ENCODE results near the gene IGSF9. TPM values are rescaled to one million over a fixed set of nuclear protein-coding genes. Genes with fewer than 3 reads are reported as not detected.
"Not testable (repeated sequence)": the region's sequence is repeated elsewhere in the genome, so short reads cannot be mapped to it uniquely, and the experiment has no call there.

Gene IGSF9
- polyA plus RNA-seq, 5 donors = 10.2 to 17.7 (median 15.7) TPM

DNA sequence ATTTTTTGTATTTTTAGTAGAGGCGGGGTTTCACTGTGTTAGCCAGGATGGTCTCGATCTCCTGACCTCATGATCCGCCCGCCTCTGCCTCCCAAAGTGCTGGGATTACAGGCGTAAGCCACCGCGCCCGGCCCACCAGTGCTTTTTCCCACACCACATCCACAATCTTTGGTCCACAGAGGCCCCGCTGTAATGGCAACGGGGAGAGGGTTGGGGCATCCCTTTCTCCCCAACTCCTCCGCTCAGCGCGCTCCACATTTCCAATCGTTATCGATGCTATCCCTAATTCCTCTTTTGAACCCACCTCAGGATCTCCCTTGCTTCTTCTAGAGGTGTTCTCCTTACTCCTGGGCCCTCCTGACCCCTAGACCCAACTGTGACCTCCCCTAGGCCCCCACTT lies 45.8 kb downstream of the IGSF9 start:
- not testable (repeated sequence) for DNase-seq

DNA sequence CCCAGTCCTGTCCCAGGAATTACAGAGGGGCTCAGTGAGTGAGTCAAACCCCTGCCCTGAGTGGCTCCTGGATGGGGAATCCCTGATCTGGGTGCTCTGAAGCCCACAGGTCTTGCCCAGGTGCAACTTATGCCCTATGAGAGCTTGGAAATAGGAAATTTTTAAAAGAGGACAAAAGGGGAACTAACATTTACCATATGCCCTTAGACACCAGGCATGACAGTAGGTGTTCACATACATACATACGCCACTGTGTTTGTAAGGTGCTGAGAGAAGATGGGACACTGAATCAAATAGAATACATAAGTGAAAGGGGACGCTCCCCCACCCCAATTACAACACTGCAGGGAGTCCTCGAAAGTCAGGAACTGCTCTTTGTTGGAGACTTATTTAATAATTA lies 46.9 kb downstream of the IGSF9 start:
- no peak for DNase-seq

DNA sequence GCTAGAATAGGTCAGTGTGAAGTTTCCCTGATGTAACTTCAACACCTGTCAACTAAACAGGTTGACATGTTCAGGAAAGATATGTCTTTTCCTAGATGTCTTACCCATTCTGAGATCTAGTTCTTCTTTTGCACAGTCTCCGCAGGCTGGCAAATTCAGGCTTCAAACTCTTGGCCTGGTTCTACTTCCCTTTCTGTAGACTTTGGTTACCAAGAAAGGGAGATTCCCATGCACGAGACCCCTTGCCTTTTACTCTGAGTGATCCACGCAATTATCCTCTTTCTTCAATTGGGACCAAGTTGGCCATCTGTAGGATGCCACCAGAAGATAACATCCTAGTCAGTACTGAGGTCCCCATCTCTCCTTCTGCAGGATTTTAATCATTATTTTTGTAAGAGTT lies 47.5 kb downstream of the IGSF9 start:
- DNase-seq = no peak

DNA sequence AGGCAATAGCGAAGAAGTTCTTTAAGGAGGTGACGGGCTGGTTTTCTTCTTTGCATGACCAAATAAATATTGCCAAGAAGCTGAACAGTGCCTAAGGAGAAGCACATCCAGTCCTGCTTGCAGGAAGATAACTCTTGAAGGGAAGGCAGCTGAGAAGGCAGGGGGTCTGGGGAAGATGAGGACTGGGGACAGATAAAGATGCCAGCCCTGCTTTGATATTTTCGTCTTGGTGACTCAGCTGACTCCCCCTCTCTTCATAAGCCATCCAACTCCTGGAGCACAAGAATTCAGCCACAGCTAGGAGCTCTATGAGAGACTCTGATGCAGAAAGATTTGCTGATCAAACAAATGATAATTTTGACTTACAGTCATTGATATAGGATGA lies 48.9 kb downstream of the IGSF9 start:
- DNase-seq = no peak

DNA sequence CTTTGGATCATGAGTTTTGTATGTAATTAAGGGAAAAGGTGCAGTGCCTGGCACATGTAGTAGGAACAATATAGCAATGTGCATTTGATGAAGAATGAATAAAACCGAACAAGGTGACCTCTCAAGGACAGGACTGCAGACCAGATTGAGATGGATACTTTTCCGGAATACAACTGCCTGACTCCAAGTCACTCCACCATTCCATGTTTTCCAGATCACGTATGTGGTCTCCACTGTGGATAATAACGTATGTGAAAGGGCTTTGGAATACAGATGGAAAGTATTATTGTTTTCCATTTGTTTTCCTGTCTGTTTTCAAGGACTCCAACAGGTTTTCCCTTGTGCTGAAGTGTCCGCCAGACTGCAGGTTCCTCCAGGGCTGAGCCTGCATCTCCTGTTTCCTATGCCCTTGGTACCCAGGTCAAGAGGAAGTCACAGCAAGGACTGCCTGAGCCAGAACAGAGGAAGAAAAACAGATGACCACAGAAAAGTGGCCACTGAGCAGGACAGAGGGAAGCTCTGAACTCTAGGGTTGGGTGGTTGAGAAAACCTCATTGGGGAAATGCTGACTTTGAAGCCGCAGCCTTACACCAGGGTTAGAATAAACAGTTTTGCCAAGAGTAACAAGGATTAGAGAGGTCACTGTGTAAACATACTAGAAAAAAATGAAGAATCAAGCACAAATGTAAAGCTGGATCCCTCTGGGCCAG lies 49.4 kb downstream of the IGSF9 start:
- no peak for DNase-seq

DNA sequence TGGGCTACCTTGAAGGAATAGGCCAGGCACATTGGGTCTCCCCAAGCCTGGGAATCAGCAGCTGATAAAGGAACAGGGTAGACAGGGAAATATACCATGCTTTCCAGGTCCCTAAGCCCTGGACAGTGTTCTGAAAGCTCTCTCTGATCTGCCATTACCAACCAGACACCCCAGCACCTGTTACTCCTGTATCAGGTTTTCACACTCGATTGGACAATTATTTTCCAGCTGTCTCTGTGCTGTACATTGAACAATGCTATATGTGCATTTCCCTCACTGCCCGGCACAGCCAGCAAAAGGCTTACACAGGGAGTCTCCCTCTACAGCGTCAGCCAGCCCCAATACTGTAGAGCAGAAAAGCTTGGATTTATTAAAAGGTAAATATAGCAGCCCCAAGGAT lies 50.1 kb downstream of the IGSF9 start:
- no peak for DNase-seq

DNA sequence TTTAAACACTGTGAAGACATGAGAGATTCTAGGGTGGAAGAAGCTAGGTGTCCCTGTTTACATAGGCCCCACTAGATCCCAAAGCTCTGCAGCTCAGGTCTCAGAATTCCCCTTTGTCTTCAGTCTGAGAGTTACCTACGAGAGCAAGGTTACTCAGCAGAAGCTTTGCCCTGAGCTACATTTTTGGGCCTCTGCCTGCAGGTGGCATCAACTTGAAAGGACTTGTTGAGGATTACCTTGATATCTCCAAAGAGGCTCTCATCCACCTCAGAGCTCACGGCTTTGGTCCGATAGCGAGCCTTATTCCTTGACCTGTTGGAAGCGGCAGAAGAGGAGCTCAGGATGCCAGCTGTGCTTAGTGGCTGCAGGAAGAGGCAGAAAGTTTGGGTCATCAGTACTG lies 52.5 kb downstream of the IGSF9 start:
- no peak for DNase-seq

DNA sequence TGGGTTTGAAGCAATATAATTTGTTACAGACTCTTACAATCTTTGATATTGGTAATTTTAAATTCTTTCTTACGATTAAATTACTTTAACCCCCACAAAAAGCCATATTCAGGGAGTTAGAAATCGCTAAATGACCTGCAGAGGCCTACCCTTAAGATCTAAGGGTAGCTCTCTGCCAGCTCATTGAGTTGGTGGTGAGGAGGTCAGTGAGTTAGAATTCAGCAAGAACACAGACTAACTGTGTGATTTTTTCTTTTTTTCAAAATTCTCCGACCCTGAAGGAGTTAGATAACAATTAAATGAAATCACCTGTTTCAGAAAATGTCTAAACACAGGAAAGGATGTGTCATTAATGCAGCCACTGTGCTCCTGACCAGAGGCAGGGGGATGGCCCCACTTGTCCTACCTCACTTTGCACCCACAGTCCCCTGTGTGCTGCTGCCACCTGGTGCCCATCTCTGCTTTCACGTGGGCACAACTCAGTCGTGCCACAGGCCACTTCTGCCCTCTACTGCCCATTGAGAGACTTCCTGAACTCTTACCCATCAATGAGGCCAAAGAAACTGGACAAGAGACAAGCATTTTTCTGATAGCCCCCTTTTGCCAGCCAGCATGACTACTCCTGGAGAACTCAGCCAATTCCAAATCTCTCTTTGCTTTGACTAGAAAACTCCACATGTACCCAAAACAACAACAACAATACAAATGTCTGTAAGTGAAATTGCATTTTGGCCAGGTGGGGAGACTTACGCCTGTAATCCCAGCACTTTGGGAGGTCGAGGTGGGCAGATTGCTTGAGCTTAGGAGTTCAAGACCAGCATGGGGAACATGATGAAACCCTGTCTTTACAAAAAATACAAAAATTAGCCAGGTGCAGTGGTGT lies 53.9 kb downstream of the IGSF9 start:
- peak in 1 of 2 donors; percentile 78 for DNase-seq

DNA sequence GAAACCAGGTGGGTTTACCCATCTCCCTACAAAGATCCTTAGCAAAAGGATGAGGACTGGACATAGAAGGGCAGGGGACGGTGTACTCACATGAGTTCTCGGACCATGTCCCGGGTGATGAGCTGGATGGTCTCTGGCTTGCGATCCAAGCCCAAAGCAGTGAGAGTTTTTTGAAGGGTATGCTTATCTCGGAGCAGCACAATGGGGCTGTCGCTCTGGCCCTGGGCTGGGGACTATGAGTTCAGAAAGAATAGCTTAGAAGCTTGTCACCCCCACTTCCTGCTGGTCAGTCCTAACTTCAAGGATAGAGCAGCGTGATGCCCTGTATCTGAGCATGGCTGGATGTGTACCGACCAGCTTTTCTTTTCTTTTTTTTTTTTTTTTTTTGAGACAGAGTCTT lies 55.0 kb downstream of the IGSF9 start:
- DNase-seq = no peak

DNA sequence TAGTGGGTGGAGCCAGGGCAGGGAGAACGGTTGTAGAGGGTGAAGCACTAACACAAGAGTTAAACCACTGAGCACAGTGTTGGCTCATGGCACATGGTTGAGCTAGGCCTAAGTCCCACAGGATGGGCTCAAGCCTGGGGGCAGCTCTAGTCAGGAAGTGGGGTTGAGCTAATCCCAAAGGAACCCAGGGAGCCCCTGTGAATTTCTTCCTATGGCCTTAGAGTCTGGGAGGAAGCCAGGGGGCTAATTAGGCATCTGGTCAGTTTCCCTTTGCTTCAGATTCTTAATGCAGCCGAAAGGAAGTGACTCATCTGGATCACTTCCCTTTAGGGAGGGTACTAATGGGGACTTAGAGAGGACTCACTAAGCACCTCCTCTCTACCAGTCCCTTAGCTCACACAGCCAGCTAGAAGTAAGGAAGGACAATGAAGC lies 55.6 kb downstream of the IGSF9 start:
- no peak for DNase-seq

DNA sequence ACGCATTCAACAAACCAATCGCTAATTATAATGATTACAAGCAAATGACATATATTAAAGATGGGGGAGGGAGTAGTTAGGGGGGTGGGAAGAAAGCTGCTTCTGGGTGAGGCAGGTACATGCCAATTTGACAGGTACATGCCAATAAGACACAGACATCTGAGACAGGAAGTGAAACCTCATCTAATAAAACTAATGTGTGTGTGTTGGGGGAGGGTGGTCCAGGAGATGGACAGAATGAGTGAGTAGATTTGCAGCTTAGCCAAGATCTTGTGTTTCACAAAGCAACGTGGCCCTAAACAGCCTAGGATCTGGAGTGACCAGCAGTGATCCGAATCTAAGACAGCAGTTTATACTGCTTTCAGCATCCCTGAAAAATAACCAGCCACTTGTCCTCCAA lies 56.2 kb downstream of the IGSF9 start:
- no peak for DNase-seq

DNA sequence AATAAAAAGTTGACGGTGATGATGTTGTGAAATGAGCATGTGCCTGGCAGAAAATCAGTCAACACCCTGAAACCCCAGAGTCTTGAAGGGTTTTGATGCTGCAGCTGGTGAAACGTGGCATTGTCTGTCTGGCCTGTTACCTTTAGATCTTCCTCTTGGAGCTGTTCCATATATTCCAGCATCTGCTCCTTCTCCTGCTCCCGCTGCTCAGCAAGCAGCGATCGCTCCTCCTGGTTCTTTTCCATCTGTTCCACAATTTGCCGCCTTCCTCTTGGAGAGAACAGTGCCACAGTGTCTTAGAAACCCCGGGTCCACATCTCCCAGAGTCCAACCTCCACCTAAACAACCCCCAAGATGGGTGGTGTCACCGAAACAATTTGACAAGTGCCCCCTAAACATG lies 61.1 kb downstream of the IGSF9 start:
- DNase-seq = no peak

DNA sequence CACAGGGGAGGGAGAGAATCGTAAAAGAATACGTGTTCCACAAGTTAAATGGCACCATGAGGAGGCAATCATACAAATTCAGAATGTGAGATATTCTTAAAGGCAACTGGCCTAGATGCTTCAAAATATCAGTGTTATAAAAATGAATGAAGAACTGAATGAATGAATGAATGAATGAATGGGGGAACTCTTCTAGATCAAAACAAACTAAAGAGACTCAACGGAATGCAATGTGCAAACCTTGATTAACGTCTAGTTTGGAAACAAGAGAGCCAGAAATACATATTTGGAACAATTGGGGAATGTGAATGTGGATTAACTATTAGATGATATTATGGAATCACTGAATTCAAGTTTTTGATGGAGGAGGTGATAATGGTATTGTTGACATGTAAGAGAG lies 62.3 kb downstream of the IGSF9 start:
- no peak for DNase-seq

DNA sequence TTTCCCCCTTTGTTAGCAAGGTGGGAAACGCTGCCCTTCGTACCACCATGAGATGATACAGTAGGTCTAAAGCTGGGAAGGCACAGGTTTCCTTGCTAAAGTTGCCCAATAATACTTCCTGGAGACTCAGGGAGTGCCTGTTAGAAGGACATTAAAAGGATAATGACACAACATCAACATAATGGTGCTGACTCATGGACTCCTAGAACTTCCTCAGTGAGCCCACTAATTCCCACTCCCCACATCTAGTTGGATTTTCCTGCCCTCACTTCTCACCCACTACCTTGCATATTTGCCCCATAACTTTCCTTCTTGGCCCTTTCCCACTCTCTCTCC lies 62.9 kb downstream of the IGSF9 start:
- no peak for DNase-seq

DNA sequence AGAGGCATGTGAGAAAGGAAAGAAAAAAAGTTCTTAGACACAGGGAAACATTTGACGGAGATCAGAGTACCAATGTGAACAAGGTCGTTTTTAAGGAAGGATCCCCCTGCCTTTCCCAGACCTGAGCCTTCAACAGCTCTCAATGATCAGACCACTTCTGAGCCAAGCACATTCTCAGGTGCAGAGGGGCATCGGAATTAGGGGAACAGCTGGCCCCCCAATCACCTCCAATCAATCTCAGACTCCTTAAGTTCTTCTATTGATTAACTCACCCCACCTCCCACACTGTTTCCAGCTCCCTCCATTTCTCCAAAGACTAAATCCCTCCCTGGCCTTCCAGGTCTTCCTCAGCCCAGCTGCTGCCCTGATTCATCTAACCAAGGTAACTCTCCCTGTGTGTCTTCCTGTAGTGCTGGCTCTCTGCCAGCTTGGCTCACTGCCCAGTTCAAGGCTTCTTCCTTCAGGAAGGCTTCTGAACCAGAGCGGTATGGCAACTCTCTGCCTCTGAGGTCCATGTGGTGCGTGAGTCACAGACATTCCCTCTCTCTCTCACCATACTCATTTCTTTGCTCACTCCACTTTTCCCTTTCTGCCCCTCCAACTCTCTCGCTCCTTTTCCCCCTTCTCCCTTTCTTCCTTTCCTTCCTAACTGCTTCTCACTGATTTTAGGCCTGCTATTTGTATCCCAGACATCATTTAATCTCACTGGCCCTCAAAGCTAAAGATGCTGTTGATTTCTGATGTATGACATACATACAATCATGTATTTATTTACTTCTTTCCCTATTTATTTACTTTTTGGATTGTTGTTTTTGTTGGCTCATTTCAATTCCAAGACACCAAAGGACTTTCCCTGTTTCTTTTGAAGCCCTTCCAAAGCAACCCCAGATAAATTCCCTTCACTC lies 63.5 kb downstream of the IGSF9 start:
- DNase-seq = peak in 1 of 2 donors; percentile 31

DNA sequence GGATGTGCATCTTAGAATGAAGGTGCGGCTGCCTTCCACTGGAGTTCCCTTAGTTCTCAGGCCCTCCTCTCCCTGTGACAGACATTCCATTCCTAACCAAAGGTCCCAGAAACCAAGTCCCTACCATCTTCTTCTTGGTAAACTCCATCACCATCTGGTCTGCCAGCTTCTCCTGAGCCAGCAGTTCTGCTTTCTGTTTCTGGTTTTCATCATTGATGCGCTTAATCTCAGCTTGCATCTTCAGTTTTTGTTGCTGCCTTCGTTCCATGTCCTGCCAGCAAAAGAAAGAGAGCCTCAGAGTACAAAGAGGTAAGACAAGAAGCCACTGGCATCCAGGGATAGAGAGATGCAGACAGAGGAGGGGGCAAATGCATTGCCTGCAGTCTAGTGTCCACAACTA lies 65.0 kb downstream of the IGSF9 start:
- no peak for DNase-seq

DNA sequence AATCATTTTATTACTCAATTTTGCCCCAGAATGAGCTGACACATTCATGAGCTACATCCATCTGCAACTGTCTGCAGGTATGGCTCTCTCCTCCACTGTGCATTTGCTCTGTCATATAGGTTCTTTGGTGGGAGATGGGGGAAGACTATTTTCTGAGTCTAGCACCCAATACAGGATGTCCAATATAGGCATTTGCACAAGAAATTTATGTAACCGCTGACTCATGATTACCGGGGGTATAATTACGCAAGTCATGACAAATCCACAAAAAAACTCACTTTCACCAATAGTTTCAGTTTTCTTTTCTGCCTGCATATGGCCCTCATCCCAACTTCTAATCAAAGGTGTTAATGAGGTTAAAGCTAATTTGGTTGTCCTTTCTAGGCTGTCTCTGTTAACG lies 65.4 kb downstream of the IGSF9 start:
- DNase-seq = no peak

DNA sequence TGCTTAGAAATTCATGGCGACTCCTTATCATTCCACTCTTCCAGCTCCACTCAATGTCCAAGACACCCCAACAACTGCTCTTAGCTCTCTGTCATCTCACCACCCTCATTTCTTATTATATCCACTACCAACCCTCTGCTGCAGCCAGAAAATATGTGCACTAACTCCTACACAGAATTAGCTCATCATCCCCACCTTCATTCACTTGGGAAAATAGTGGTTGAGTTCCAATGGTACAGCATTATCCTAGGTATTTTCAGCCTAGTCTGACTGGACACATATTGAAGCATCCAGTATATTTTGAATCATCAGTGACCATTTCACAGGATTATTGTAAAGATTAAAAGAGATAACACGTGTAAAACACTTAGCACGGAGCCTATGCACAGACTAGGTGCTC lies 66.3 kb downstream of the IGSF9 start:
- no peak for DNase-seq

DNA sequence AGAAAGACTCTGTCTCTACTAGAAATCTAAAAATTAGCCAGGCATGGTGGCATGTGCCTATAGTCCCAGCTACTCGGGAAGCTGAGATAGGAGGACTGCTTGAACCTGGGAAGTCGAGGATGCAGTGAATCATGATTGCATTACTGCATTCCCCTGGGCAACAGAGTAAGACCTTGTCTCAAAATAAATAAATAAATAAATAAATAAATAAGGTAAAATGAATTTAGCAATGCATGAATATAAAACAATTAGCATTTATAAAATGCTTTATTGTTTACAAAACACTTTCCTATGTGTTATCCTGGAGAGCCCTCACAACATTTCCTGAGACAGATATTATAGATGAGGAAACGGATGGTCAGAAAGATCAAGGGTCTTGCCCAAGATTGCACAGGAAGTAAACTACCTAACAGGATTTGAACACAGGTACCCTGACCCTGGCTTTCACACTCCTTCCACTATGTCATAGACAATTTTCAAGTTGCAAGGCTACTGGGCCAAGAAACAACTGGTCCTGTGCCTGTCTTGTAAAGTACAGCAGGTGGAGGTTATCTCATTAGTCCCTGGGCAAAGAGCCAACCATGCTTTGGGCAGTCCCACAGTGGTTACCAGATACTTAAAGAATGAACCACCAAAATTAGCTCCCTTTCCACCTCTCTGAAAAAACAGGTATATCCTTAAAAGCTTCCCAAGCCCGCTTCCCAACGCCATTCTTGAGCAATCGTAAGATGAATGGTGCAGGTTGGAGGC lies 67.5 kb downstream of the IGSF9 start:
- DNase-seq = no peak
